ENCODE results near the gene DDX23.
"Not testable (repeated sequence)": the region's sequence is repeated elsewhere in the genome, so short reads cannot be mapped to it uniquely, and the experiment has no call there.

Gene DDX23

GRCh38 chr12:48851883-48852733, at the start of gene DDX23:
TSS of gene DDX23 (minus strand) at chr12:48852163. CDS start at chr12:48845782, 6,381 bp downstream.
- peak; percentile 89 to 93 for DNase-seq

GRCh38 chr12:48901278-48901677, 49.3 kb upstream of the DDX23 start:
- DNase-seq, result no peak

GRCh38 chr12:48899651-48900050, 47.7 kb upstream of the DDX23 start:
- no peak for DNase-seq

GRCh38 chr12:48894271-48894670, 42.3 kb upstream of the DDX23 start:
- DNase-seq, result no peak

- DNase-seq, result peak; percentile 80 to 85
Observed at GRCh38 chr12:48890657-48891418, 38.9 kb upstream of the DDX23 start.

GRCh38 chr12:48889679-48890078, 37.7 kb upstream of the DDX23 start:
- DNase-seq, result no peak

- DNase-seq, result no peak
Observed at GRCh38 chr12:48883305-48884161, 31.6 kb upstream of the DDX23 start.

GRCh38 chr12:48882972-48883304, 31.0 kb upstream of the DDX23 start:
- DNase-seq, result no peak

- DNase-seq, result no peak
Observed at GRCh38 chr12:48882315-48882687, 30.3 kb upstream of the DDX23 start.

- no peak for DNase-seq
Observed at GRCh38 chr12:48881686-48882314, 29.8 kb upstream of the DDX23 start.

- no peak for DNase-seq
Observed at GRCh38 chr12:48880647-48881046, 28.7 kb upstream of the DDX23 start.

GRCh38 chr12:48878548-48878947, 26.6 kb upstream of the DDX23 start:
- no peak for DNase-seq

GRCh38 chr12:48875944-48876515, 24.1 kb upstream of the DDX23 start:
- no peak for DNase-seq

- not testable (repeated sequence) for DNase-seq
Observed at GRCh38 chr12:48873534-48873933, 21.6 kb upstream of the DDX23 start.

GRCh38 chr12:48873096-48873495, 21.1 kb upstream of the DDX23 start:
- DNase-seq, result no peak

GRCh38 chr12:48869191-48869590, 17.2 kb upstream of the DDX23 start:
- DNase-seq, result no peak

GRCh38 chr12:48868451-48868850, 16.5 kb upstream of the DDX23 start:
- DNase-seq, result no peak

- DNase-seq, result no peak
Observed at GRCh38 chr12:48866052-48866711, 14.2 kb upstream of the DDX23 start.

GRCh38 chr12:48865281-48866051, 13.5 kb upstream of the DDX23 start, which contains the start of gene RND1:
TSS of gene RND1 (minus strand) at chr12:48865870. CDS start at chr12:48865767, 103 bp downstream.
- DNase-seq, result peak; percentile 85 to 89

GRCh38 chr12:48863291-48863690, 11.3 kb upstream of the DDX23 start:
- DNase-seq, result no peak

GRCh38 chr12:48862760-48863159, 10.8 kb upstream of the DDX23 start:
- DNase-seq, result no peak
